Epithelial cell of proximal tubule (primary cell): Measurements from ENCODE around the gene HASPIN. TPM values are rescaled to one million over a fixed set of nuclear protein-coding genes. Genes with fewer than 3 reads are reported as not detected.
"Not testable (repeated sequence)": the region's sequence is repeated elsewhere in the genome, so short reads cannot be mapped to it uniquely, and the experiment has no call there.

Experiments
- DNase-seq: peaks from one replicate; pipeline ENCODE4 v3.0.0-alpha.2; 2011; ENCODE audit warnings: low read depth
- H3K4me3 ChIP-seq: 2 replicates; pipeline ENCODE4 v1.5.1; 2011; ENCODE audit warnings: low read depth, mild to moderate bottlenecking, low read length
- total RNA-seq: library from RNA; depleted of rRNA; stranded (reverse); fragments of >200 nt; gene quantifications from 2 replicates; pipeline ENCODE4 v1.2.3, GENCODE V29; 2015
- TF ChIP-seq, protein P1 (sequence below): conservative IDR thresholded peaks from 2 replicates; pipeline ENCODE4 v1.5.1; 2012; ENCODE audit warnings: low read depth, mild to moderate bottlenecking, low read length

Gene HASPIN
- total RNA-seq, 1 donor from 2014 or later: 12.3 TPM

DNA sequence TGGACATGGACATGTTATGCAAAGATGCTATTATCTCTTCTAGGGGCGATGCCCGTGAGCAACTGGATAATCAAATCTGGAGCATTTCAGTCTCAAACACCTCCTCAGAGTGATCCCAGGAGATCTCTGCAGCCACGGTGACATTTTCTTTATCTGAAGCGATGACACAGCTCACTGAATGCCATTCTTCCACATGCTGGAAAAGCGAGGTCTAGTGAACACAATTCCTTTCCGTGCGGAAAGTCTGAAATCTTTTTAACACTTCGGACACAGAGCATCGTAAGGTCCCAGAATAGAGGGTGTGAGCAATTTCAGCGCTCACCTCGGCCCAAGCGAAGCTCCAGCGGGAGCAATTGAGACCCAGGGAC, 531 bp upstream of the HASPIN start:
- DNase-seq: no peak
- H3K4me3 ChIP-seq: peak overlapping the region; percentile 81
- TF ChIP-seq, protein P1, sequence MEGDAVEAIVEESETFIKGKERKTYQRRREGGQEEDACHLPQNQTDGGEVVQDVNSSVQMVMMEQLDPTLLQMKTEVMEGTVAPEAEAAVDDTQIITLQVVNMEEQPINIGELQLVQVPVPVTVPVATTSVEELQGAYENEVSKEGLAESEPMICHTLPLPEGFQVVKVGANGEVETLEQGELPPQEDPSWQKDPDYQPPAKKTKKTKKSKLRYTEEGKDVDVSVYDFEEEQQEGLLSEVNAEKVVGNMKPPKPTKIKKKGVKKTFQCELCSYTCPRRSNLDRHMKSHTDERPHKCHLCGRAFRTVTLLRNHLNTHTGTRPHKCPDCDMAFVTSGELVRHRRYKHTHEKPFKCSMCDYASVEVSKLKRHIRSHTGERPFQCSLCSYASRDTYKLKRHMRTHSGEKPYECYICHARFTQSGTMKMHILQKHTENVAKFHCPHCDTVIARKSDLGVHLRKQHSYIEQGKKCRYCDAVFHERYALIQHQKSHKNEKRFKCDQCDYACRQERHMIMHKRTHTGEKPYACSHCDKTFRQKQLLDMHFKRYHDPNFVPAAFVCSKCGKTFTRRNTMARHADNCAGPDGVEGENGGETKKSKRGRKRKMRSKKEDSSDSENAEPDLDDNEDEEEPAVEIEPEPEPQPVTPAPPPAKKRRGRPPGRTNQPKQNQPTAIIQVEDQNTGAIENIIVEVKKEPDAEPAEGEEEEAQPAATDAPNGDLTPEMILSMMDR: no peak

DNA sequence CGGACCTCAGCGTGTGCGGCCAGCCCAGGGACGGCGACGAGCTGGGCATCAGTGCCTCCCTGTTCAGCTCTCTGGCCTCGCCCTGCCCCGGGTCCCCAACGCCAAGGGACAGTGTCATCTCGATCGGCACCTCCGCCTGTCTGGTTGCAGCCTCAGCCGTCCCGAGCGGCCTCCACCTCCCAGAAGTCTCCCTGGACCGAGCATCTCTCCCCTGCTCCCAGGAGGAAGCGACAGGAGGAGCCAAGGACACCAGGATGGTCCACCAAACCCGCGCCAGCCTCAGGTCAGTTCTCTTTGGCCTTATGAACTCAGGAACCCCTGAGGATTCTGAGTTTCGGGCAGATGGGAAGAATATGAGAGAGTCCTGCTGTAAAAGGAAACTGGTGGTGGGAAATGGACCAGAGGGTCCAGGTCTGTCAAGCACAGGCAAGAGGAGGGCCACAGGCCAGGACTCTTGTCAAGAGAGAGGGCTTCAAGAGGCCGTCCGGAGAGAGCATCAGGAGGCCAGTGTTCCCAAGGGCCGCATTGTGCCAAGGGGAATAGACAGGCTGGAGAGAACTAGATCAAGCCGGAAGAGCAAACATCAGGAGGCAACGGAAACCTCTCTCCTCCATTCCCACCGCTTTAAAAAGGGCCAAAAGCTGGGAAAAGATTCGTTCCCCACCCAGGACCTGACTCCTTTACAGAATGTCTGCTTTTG, 825 bp downstream of the HASPIN start:
- peak overlapping the region; percentile 81 for H3K4me3 ChIP-seq
- no peak for DNase-seq
- TF ChIP-seq, protein P1: no peak

DNA sequence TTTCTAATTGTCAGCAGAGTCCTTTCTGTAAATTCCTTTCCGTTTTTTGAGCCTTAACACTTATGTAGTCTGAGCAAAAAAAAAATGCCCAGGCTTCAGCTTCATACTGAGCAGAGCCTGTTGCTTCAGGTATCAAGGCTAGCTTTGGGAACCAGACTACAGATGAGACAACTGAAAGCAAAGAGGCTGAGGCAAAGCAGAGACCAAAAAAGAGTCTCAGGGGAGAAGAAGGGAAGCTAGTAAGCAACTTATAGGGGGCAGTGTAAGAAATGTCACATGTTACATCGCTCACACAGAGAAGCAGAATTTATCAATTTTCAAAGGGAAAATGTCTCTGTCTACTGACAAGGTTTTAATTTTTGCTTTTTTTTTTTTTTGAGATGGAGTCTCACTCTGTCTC, 3.3 kb downstream of the HASPIN start:
- no peak for DNase-seq
- H3K4me3 ChIP-seq: no peak overlapping the region
- TF ChIP-seq, protein P1: no peak

DNA sequence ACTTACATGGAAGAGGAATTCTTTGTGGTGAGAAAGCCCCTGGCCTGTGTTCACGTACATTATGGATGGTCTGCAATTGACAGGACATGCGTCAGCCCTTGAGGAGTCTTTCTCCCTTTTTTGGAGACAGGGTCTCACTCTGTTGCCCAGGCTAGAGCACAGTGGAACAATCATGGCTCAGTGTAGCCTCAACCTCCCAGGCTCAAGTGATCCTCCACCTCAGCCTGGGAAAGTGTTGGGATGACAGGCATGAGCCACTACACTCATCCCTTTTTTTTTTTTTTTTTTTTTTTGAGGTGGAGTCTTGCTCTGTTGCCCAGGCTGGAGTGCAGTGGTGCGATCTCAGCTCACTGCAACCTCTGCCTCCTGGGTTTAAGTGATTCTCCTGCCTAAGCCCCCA, 4.4 kb downstream of the HASPIN start:
- not testable (repeated sequence) for H3K4me3 ChIP-seq, DNase-seq

DNA sequence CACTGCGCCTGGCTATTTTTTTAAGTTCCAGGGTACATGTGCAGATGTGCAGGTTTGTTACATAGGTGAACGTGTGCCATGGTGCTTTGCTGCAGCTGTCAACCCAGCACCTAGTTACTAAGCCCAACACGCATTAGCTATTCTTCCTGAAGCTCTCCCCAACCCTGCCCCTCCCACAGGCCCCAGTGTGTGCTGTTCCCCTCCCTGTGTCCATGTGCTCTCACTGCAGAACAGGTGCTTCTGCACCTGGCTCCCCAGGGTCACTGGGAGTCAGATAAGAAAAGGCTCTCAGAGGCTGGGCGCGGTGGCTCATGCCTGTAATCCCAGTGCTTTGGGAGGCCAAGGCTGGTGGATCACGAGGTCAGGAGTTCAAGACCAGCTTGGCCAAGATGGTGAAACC, 6.2 kb downstream of the HASPIN start:
- no peak overlapping the region for H3K4me3 ChIP-seq
- TF ChIP-seq, protein P1: no peak
- DNase-seq: no peak

DNA sequence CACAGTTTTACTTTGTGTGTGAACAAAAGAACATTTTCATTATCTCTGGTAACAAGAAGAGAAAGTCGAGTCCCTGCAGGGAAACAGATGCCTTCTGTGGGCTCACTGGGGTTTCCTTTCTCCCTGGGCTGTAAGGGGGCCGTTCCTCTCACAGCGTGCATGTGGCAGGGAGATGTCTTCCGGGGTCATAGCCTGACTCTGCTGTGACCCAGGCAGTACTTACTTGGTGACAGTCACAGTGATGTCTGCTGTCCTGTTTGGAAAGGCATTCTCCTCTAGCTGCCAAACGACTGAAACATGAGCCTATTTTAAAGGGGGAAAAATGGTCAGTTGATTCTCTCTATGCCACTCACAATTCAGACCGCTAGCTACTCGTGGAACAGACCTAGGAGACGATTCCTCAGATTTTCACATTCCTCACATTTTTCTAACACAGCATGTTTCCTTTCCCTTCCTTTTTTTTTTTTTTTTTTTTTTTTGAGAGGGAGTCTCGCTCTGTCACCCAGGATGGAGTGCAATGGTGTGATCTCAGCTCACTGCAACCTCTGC, 7.3 kb downstream of the HASPIN start:
- H3K4me3 ChIP-seq: no peak overlapping the region
- DNase-seq: no peak
- TF ChIP-seq, protein P1: no peak

DNA sequence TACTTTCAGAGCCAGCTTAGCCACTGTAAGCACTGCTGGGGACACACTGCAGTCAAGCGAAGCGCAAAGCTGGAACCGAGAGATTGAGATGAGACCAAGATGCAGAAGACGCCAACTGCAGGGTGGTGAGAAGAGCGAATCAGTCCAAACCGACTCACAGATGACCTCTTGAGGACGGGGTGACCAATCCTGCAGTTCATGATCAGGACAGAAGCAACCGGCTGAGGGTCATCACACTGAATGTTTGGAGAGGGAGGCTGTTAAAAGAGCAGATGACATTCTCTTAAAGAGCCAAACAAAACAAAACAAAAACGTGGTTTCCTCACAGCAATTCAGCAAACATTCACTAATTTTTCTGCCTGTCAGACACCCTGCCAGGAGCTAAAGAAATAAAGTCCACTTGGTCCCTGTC, 8.5 kb downstream of the HASPIN start:
- no peak for DNase-seq
- TF ChIP-seq, protein P1: no peak
- H3K4me3 ChIP-seq: no peak overlapping the region

DNA sequence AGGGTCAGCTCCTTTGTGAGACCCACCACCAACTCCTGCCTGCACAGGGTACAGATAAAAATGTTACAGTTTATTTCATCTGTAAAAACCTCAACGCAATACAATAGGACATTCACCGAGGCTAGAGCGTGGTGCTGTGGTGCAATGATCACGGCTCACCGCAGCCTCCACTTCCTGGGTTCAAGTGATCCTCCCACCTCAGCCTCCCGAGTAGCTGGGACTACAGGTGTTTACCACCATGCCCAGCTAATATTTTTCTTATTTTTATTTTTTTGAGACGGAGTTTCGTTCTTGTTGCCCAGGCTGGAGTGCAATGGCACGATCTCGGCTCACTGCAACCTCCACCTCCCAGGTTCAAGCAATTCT, 11.2 kb downstream of the HASPIN start:
- DNase-seq: not testable (repeated sequence)

More for the DNA sequence above, 11.2 kb downstream of the HASPIN start:
- not testable (repeated sequence) for H3K4me3 ChIP-seq
